HEK293T (cell line): Measurements from ENCODE around the gene PRPF6.

Experiments used
- CTCF ChIA-PET: fragments of 350-600 bp; formaldehyde crosslinking; extraction: SDS; loops from one replicate; lab custom pipeline; 2021; ENCODE audit warnings: antibody characterized with exemption, inconsistent platforms; lab: Yijun Ruan, JAX
- POLR2A ChIA-PET: fragments of 350-600 bp; formaldehyde crosslinking; extraction: SDS; loops from one replicate; lab custom pipeline; 2020; ENCODE audit warnings: antibody characterized with exemption, inconsistent platforms; lab: Yijun Ruan, JAX
- DNase-seq: peaks from one replicate; pipeline ENCODE4 v3.0.0; 2012; ENCODE audit warnings: mixed read lengths; ENCODE audit errors: extremely low spot score
- ARNT ChIP-seq: fragments of 450-650 bp; IDR thresholded peaks from 2 replicates; pipeline ENCODE4 v1.6.1; 2017; ENCODE audit warnings: mild to moderate bottlenecking
- BHLHE40 ChIP-seq: fragments of 450-650 bp; IDR thresholded peaks from 2 replicates; pipeline ENCODE4 v1.6.1; 2016; ENCODE audit warnings: mild to moderate bottlenecking, moderate library complexity, borderline replicate concordance
- CTBP1 ChIP-seq: fragments of 450-650 bp; IDR thresholded peaks from 2 replicates; pipeline ENCODE4 v1.6.1; 2016; ENCODE audit warnings: borderline replicate concordance
- ELF4 ChIP-seq: fragments of 450-650 bp; IDR thresholded peaks from 2 replicates; pipeline ENCODE4 v1.6.1; 2017; ENCODE audit warnings: antibody characterized with exemption
- FOXA1 ChIP-seq: fragments of 450-650 bp; IDR thresholded peaks from 2 replicates; pipeline ENCODE4 v1.6.1; 2016; ENCODE audit warnings: mild to moderate bottlenecking
- FOXK2 ChIP-seq: fragments of 450-650 bp; IDR thresholded peaks from 2 replicates; pipeline ENCODE4 v1.6.1; 2016; ENCODE audit warnings: mild to moderate bottlenecking
- FOXM1 ChIP-seq: fragments of 450-650 bp; IDR thresholded peaks from 2 replicates; pipeline ENCODE4 v1.6.1; 2017; ENCODE audit warnings: mild to moderate bottlenecking, borderline replicate concordance
- HDGF ChIP-seq: fragments of 450-650 bp; IDR thresholded peaks from 2 replicates; pipeline ENCODE4 v1.6.1; 2017; ENCODE audit warnings: antibody characterized with exemption, borderline replicate concordance
- L3MBTL2 ChIP-seq: fragments of 450-650 bp; conservative IDR thresholded peaks from 2 replicates; pipeline ENCODE4 v1.6.1; 2016; ENCODE audit warnings: mild to moderate bottlenecking
- LEF1 ChIP-seq: fragments of 450-650 bp; IDR thresholded peaks from 2 replicates; pipeline ENCODE4 v1.6.1; 2017; ENCODE audit warnings: mild to moderate bottlenecking, borderline replicate concordance
- NFRKB ChIP-seq: fragments of 450-650 bp; IDR thresholded peaks from 2 replicates; pipeline ENCODE4 v1.6.1; 2016; ENCODE audit warnings: mild to moderate bottlenecking, moderate library complexity
- PKNOX1 ChIP-seq: fragments of 450-650 bp; IDR thresholded peaks from 2 replicates; pipeline ENCODE4 v1.6.1; 2016
- SP1 ChIP-seq: fragments of 450-650 bp; IDR thresholded peaks from 2 replicates; pipeline ENCODE4 v1.6.1; 2017
- SUZ12 ChIP-seq: fragments of 450-650 bp; IDR thresholded peaks from 2 replicates; pipeline ENCODE4 v1.6.1; 2016; ENCODE audit warnings: mild to moderate bottlenecking
- TARDBP ChIP-seq: fragments of 450-650 bp; IDR thresholded peaks from 2 replicates; pipeline ENCODE4 v1.6.1; 2016
- ZNF384 ChIP-seq: fragments of 450-650 bp; IDR thresholded peaks from 2 replicates; pipeline ENCODE4 v1.6.1; 2016

The PRPF6 gene

GRCh38 chr20:64074184-64074789 lies 93.4 kb downstream of the PRPF6 start:
- CTCF ChIA-PET: no interaction called here
- POLR2A ChIA-PET: no interaction called here
- DNase-seq: no peak
- no peak for TF ChIP-seq HDGF
- no peak for TF ChIP-seq FOXA1
- no peak for TF ChIP-seq ZNF384
- no peak for TF ChIP-seq NFRKB
- no peak for TF ChIP-seq ARNT
- TF ChIP-seq TARDBP: no peak
- TF ChIP-seq SUZ12: no peak
- no peak for TF ChIP-seq L3MBTL2
- TF ChIP-seq PKNOX1: no peak
- TF ChIP-seq FOXK2: no peak
- no peak for TF ChIP-seq CTBP1
- no peak for TF ChIP-seq LEF1
- TF ChIP-seq SP1: no peak
- TF ChIP-seq ELF4: no peak
- no peak for TF ChIP-seq BHLHE40
- TF ChIP-seq FOXM1: no peak

GRCh38 chr20:64074963-64075362 lies 94.0 kb downstream of the PRPF6 start:
- ChIA-PET CTCF (no interaction called here), POLR2A (interaction anchor here (1.1 kb wide), 1 partner anchor 12 kb away, joined by 4 read pairs; the partner anchor contains the start of gene TCEA2)
- DNase-seq: no peak
- no peak for TF ChIP-seq SP1

- POLR2A ChIA-PET: interaction anchor here (1.1 kb wide), 1 partner anchor 13 kb away, joined by 4 read pairs; the partner anchor contains the start of gene TCEA2
- no peak for DNase-seq
- no peak for TF ChIP-seq LEF1
- TF ChIP-seq ARNT: no peak
- no peak for TF ChIP-seq ZNF384
- TF ChIP-seq HDGF: no peak
- no peak for TF ChIP-seq BHLHE40
- no peak for TF ChIP-seq PKNOX1
- TF ChIP-seq FOXK2: no peak
- TF ChIP-seq FOXM1: no peak
- no peak for TF ChIP-seq ELF4
- no peak for TF ChIP-seq FOXA1
- no peak for TF ChIP-seq CTBP1
- no peak for TF ChIP-seq NFRKB
- CTCF ChIA-PET: no interaction called here
Measured at GRCh38 chr20:64075556-64075955, 94.6 kb downstream of the PRPF6 start.

DNA sequence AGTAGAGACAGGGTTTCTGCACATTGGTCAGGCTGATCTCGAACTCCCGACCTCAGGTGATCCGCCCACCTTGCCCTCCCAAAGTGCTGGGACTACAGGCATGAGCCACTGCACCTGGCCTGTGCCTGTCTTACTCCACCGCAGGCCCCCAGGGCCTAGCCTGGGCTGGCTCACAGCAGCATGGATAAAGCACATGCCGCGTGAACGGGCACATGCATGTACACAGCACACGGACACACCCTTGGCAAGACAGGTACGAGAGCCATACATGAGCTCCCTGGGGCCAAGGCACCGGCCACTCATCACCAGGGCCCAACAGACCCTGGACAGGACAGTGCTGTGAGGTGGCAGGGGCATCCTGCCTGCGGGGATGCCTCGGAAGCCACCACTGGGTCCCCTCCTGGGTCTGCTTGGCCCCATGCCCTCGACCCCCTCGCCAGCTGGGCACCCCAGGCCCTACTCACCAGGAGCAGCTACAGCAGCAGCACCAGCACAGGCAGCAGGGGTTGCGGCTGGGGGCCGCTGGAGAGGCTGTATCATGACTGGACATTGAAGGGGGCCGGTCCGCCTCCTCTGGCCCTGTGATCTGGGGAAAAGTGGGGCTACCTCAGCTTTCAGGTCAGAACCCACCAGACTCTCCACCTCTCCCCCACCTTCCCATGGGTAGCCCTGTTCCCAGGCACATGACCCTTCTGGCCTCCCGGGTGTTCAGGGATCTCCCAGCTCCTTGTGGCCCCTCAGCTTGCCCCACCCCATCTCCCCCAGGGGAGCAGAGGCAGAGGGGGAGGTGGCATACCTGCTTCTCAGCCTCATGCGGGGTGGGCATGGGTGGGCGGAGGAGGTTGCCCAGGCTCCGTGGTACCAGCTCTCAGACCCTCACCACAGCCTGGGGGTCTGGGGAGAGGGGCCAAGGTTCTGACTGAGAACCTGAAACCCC lies 95.4 kb downstream of the PRPF6 start:
- CTCF ChIA-PET: no interaction called here
- POLR2A ChIA-PET: interaction anchor here (1.1 kb wide), 1 partner anchor 14 kb away, joined by 4 read pairs; the partner anchor contains the start of gene TCEA2
- DNase-seq: no peak
- TF ChIP-seq ELF4: no peak

- POLR2A ChIA-PET: no interaction called here
- CTCF ChIA-PET: no interaction called here
- TF ChIP-seq NFRKB: no peak
- TF ChIP-seq SP1: no peak
- TF ChIP-seq TARDBP: no peak
- no peak for TF ChIP-seq CTBP1
- no peak for TF ChIP-seq FOXK2
- TF ChIP-seq SUZ12: no peak
- TF ChIP-seq ZNF384: no peak
- no peak for TF ChIP-seq PKNOX1
- no peak for TF ChIP-seq LEF1
- no peak for TF ChIP-seq HDGF
- TF ChIP-seq ELF4: no peak
- TF ChIP-seq FOXM1: no peak
- no peak for TF ChIP-seq BHLHE40
- no peak for DNase-seq
Measured at GRCh38 chr20:64077094-64077493, 96.2 kb downstream of the PRPF6 start.

DNA sequence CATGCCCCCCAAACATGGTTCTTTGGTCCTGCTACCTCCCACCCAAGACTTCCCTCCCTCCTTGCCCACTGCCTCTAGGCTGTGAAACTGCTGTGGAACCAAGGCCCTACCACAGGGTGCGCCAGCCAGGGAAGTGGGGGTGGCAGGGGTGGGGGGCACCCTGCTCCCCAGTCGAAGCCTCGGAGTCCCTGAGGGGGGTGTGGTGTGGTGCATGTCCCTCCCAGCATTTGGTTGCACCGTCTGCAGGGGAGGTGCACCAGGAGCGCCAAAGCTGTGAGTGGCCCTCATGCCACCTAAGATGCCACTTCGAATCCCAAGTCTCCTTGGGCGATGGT lies 96.6 kb downstream of the PRPF6 start:
- TF ChIP-seq CTBP1 (no peak), SP1 (no peak), PKNOX1 (no peak), HDGF (no peak), ZNF384 (no peak), LEF1 (no peak), L3MBTL2 (no peak), SUZ12 (no peak), BHLHE40 (no peak), TARDBP (no peak), FOXK2 (no peak), FOXA1 (no peak), FOXM1 (no peak), ARNT (no peak), NFRKB (no peak), ELF4 (no peak)
- ChIA-PET CTCF (no interaction called here), POLR2A (interaction anchor here (5.3 kb wide), 1 partner anchor 15 kb away, joined by 38 read pairs; the partner anchor contains the start of gene TCEA2)

More for the DNA sequence above, 96.6 kb downstream of the PRPF6 start:
- DNase-seq: no peak
